ENCODE results near the gene GSTA5. TPM values are rescaled to one million over a fixed set of nuclear protein-coding genes. Genes with fewer than 3 reads are reported as not detected.

Gene GSTA5
- not detected for total RNA-seq

GRCh38 chr6:52840763-52841585, at the start of gene GSTA5:
Gene GSTA5 (minus strand): TSS chr6:52840813.
- TF ChIP-seq CTCF (IDR thresholded peaks at IDR 0.05) (no peak), POLR2AphosphoS5 (IDR thresholded peaks at IDR 0.05) (peak; percentile 37), POLR2A (IDR thresholded peaks at IDR 0.05) (no peak)
- Histone ChIP-seq H3K36me3 (no peaks in the 10 kb centered on the region), H3K27me3 (replicated peaks; ENCODE audit: insufficient read depth) (no peaks in the 10 kb centered on the region), H3K4me1 (replicated peaks) (no peaks in the 10 kb centered on the region), H3K27ac (no peak within 1 kb of the TSS), H3K9me3 (no peaks in the 10 kb centered on the region), H3K4me3 (no peak within 1 kb of the TSS)
- peak; percentile 12 for DNase-seq (ENCODE audit: low spot score)
- intact Hi-C loops (cut with DNase I), result no loop called here
- WGBS, result 71% methylated on average over 5 of the region's 5 CpGs

- Histone ChIP-seq H3K36me3 (no peaks in the 10 kb centered on the region), H3K27ac (no peak overlapping the region), H3K27me3 (replicated peaks; ENCODE audit: insufficient read depth) (no peaks in the 10 kb centered on the region), H3K4me3 (no peak overlapping the region), H3K9me3 (no peaks in the 10 kb centered on the region), H3K4me1 (replicated peaks) (no peaks in the 10 kb centered on the region)
- intact Hi-C loops (cut with DNase I), result no loop called here
- TF ChIP-seq POLR2AphosphoS5 (IDR thresholded peaks at IDR 0.05), result no peak
- no peak for TF ChIP-seq POLR2A (IDR thresholded peaks at IDR 0.05)
- TF ChIP-seq CTCF (IDR thresholded peaks at IDR 0.05), result no peak
- no peak for DNase-seq (ENCODE audit: low spot score)
- 84% methylated on average over 3 of the region's 3 CpGs for WGBS
These were observed 49.4 kb upstream of the GSTA5 start for GRCh38 chr6:52890018-52890417.

- Histone ChIP-seq H3K27me3 (replicated peaks; ENCODE audit: insufficient read depth) (no peaks in the 10 kb centered on the region), H3K9me3 (no peaks in the 10 kb centered on the region), H3K36me3 (no peaks in the 10 kb centered on the region), H3K27ac (no peak overlapping the region), H3K4me1 (replicated peaks) (no peaks in the 10 kb centered on the region), H3K4me3 (no peak overlapping the region)
- no peak for TF ChIP-seq POLR2AphosphoS5 (IDR thresholded peaks at IDR 0.05)
- TF ChIP-seq POLR2A (IDR thresholded peaks at IDR 0.05), result no peak
- TF ChIP-seq CTCF (IDR thresholded peaks at IDR 0.05), result no peak
- no peak for DNase-seq (ENCODE audit: low spot score)
- WGBS, result 93% methylated on average over 3 of the region's 3 CpGs
- intact Hi-C loops (cut with DNase I), result no loop called here
These were observed 47.4 kb upstream of the GSTA5 start for GRCh38 chr6:52887910-52888524.

GRCh38 chr6:52881996-52882841, 41.6 kb upstream of the GSTA5 start:
- Histone ChIP-seq H3K4me3 (peak overlapping the region; percentile 40 to 42), H3K27ac (peak overlapping the region; percentile 64 to 78), H3K4me1 (replicated peaks) (no peaks in the 10 kb centered on the region), H3K36me3 (no peaks in the 10 kb centered on the region), H3K27me3 (replicated peaks; ENCODE audit: insufficient read depth) (no peaks in the 10 kb centered on the region), H3K9me3 (no peaks in the 10 kb centered on the region)
- intact Hi-C loops (cut with DNase I), result no loop called here
- DNase-seq (ENCODE audit: low spot score), result peak; percentile 71
- WGBS, result 9% methylated on average over 18 of the region's 18 CpGs
- peak; percentile 18 for TF ChIP-seq POLR2AphosphoS5 (IDR thresholded peaks at IDR 0.05)
- TF ChIP-seq POLR2A (IDR thresholded peaks at IDR 0.05), result no peak
- peak in 3 of 4 experiments; percentile 72 to 84 (median 80) for TF ChIP-seq CTCF (IDR thresholded peaks at IDR 0.05)
